BJ (cell line): ENCODE measurements around the gene NTN3. TPM values are rescaled to one million over a fixed set of nuclear protein-coding genes. Genes with fewer than 3 reads are reported as not detected.
"Not testable (repeated sequence)": the region's sequence is repeated elsewhere in the genome, so short reads cannot be mapped to it uniquely, and the experiment has no call there.

ENCODE experiments used
- CTCF ChIA-PET: fragments of 350-600 bp; formaldehyde crosslinking; extraction: SDS; loops from one replicate; lab custom pipeline; 2021; ENCODE audit warnings: antibody characterized with exemption, inconsistent platforms; lab: Yijun Ruan, JAX
- POLR2A ChIA-PET: fragments of 300-600 bp; sonication (Branson Sonifier 250); formaldehyde crosslinking; extraction: SDS; loops from one replicate; lab custom pipeline; 2021; ENCODE audit warnings: antibody characterized with exemption; lab: Charles Lee
- DNase-seq: peaks from one replicate; pipeline ENCODE4 v3.0.0-alpha.2; 2011; ENCODE audit warnings: low read depth
- H3K27me3 ChIP-seq: 2 replicates; pipeline ENCODE4 v1.6.0; 2011; ENCODE audit warnings: low read length; ENCODE audit not compliant: control insufficient read depth, insufficient read depth
- H3K36me3 ChIP-seq: 2 replicates; pipeline ENCODE4 v1.5.1; 2011; ENCODE audit warnings: low read length; ENCODE audit not compliant: control insufficient read depth, insufficient read depth
- H3K4me3 ChIP-seq: 2 replicates; pipeline ENCODE4 v1.5.1; 2011; ENCODE audit warnings: low read depth, mild to moderate bottlenecking, control low read depth, low read length
- CTCF ChIP-seq: IDR thresholded peaks from 2 replicates; pipeline ENCODE4 v1.5.1; 2011; ENCODE audit warnings: low read depth, mild to moderate bottlenecking, control low read depth, inconsistent platforms, low read length, moderate library complexity; ENCODE audit not compliant: insufficient read depth
- polyA plus RNA-seq: library from polyadenylated mRNA; depleted of rRNA; stranded (reverse); fragments of >200 nt; gene quantifications from 2 replicates; pipeline ENCODE4 v1.2.3, GENCODE V29; 2011

NTN3 gene
- polyA plus RNA-seq, 1 experiment = 0.09 TPM

GRCh38 chr16:2476345-2476720 lies 5.2 kb downstream of the NTN3 start:
- CTCF ChIA-PET = no interaction called here
- H3K4me3 ChIP-seq = no peak overlapping the region
- no peaks in the 10 kb centered on the region for H3K27me3 ChIP-seq
- POLR2A ChIA-PET = no interaction called here
- no peak for TF ChIP-seq CTCF
- DNase-seq = no peak
- peaks cover 2% of the 10 kb centered on the region; the same call in 1 of the 2 replicates for H3K36me3 ChIP-seq

DNA sequence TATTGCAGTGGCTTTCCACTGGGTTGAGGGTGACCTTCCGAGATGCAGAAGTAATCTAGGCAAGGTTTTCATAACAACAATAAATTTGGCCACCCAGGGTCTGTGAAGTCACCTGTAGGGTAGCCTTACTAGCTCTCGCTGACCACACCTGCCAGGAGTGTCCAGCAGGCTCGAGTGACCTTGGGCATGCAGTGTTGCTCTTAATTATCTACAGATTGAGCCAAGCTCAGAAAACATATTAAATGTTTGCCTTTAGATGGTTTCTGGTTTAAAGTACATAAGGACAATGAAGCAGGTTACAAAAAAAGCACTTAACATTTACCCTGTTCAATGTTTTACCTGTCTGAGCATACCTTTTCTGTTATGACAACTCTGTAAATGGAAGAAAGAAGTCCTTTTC lies 5.6 kb downstream of the NTN3 start:
- ChIA-PET POLR2A (no interaction called here), CTCF (interaction anchor here (0.6 kb wide), 1 partner anchor 350 kb away, joined by 3 read pairs; no protein-coding TSS in a partner anchor)
- no peak for TF ChIP-seq CTCF

GRCh38 chr16:2477327-2477726 lies 6.2 kb downstream of the NTN3 start:
- no peaks in the 10 kb centered on the region for H3K27me3 ChIP-seq
- no peak for TF ChIP-seq CTCF
- ChIA-PET POLR2A (no interaction called here), CTCF (interaction anchor here (0.6 to 0.9 kb wide), 2 partner anchors 24 to 349 kb away, joined by 3 to 7 read pairs; no protein-coding TSS in a partner anchor)
- no peak for DNase-seq
- peaks cover 2% of the 10 kb centered on the region; the same call in 1 of the 2 replicates for H3K36me3 ChIP-seq
- no peak overlapping the region for H3K4me3 ChIP-seq

More for the DNA sequence above, 5.6 kb downstream of the NTN3 start:
- no peak overlapping the region for H3K4me3 ChIP-seq
- H3K27me3 ChIP-seq = no peaks in the 10 kb centered on the region
- no peak for DNase-seq
- H3K36me3 ChIP-seq = peaks cover 2% of the 10 kb centered on the region; the same call in 1 of the 2 replicates

GRCh38 chr16:2478279-2478678 lies 7.2 kb downstream of the NTN3 start:
- POLR2A ChIA-PET = no interaction called here
- DNase-seq = no peak
- TF ChIP-seq CTCF = no peak
- CTCF ChIA-PET = interaction anchor here (0.9 kb wide), 1 partner anchor 23 kb away, joined by 7 read pairs; no protein-coding TSS in a partner anchor
- peaks cover 2% of the 10 kb centered on the region; the same call in 1 of the 2 replicates for H3K36me3 ChIP-seq
- H3K27me3 ChIP-seq = no peaks in the 10 kb centered on the region
- H3K4me3 ChIP-seq = no peak overlapping the region

GRCh38 chr16:2479996-2480395 lies 8.9 kb downstream of the NTN3 start:
- CTCF ChIA-PET, POLR2A ChIA-PET, H3K4me3 ChIP-seq: not testable (repeated sequence)

GRCh38 chr16:2480948-2481347 lies 9.9 kb downstream of the NTN3 start:
- peaks cover 2% of the 10 kb centered on the region; the same call in 1 of the 2 replicates for H3K36me3 ChIP-seq
- TF ChIP-seq CTCF = no peak
- no peak for DNase-seq
- ChIA-PET POLR2A (no interaction called here), CTCF (interaction anchor here (1.2 kb wide), 1 partner anchor 11 kb away, joined by 4 read pairs; no protein-coding TSS in a partner anchor)
- no peak overlapping the region for H3K4me3 ChIP-seq
- no peaks in the 10 kb centered on the region for H3K27me3 ChIP-seq

More at GRCh38 chr16:2479996-2480395, 8.9 kb downstream of the NTN3 start:
- not testable (repeated sequence) for H3K36me3 ChIP-seq, DNase-seq, H3K27me3 ChIP-seq
